NCI-H226 (cell line): Measurements from ENCODE around the gene NOVA2.

Source experiments
- DNase-seq: peaks from one replicate; pipeline ENCODE4 v3.0.0-alpha.2; 2015

The NOVA2 gene, protein sequence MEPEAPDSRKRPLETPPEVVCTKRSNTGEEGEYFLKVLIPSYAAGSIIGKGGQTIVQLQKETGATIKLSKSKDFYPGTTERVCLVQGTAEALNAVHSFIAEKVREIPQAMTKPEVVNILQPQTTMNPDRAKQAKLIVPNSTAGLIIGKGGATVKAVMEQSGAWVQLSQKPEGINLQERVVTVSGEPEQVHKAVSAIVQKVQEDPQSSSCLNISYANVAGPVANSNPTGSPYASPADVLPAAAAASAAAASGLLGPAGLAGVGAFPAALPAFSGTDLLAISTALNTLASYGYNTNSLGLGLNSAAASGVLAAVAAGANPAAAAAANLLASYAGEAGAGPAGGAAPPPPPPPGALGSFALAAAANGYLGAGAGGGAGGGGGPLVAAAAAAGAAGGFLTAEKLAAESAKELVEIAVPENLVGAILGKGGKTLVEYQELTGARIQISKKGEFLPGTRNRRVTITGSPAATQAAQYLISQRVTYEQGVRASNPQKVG

DNA sequence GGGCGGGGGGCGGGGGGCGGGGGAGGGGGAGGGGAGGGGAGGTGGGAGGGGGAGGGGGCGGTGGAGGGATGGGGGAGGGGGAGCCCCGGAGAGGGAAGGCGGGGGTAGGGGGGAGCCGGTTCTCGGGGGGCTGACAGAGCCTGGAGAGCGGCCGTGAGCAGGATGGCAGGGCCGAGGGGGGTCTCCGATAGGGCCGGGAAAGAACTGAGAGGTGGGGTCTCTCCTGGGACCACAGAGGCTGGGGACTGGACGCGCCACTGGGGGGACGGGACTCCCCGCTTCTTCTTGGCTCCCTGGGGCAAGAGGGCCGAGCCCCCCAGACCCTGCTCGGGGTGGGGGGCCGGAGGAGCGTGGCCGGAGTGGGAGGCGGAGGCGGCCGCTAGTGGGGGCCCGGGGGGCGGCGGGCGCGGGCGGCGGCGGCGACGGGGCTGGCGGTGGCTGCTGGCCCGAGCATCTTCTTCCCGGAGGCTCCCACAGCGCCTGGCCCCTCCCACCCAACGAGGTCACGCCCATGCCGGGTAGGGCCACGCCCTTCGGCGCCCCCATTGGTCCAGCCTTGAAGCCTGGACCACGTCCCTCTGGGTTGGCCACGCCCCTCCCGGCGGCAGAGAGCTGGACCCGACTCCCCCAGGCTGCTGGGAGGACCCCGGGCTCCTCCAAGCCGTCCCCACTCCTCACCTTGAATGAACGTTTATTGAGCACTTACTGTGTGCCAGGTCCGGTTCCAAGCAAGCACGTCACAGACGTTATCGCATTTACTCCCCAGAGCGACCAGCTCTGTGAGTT is at the start of gene NOVA2:
Gene NOVA2 (minus strand): TSS at position 313 of the 786 bp plus-strand sequence. CDS start 514 bp downstream, outside the sequence.
- peak; percentile 64 for DNase-seq

DNA sequence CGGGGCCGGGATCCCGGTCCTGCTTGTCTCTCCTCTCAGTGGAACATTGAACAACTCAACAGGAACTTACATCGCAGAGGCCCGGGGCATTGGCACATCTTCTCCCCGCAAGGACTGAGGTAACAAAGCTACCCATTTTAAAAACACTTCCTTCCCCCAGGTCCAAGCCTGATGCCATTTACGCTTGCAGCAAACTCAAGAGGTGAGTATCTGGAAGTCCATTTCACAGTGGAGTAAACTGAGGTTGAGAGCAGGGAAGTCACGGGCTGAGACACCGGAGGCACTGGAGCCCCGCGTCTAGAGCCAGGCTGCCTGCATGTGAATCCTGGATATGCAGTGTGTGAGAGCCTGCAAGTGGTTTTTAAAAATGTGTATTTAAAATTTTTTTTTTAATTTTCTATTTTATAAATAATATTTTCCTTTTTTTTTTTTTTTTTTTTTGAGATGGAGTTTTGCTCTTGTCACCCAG is 49.7 kb upstream of the NOVA2 start:
- no peak for DNase-seq

DNA sequence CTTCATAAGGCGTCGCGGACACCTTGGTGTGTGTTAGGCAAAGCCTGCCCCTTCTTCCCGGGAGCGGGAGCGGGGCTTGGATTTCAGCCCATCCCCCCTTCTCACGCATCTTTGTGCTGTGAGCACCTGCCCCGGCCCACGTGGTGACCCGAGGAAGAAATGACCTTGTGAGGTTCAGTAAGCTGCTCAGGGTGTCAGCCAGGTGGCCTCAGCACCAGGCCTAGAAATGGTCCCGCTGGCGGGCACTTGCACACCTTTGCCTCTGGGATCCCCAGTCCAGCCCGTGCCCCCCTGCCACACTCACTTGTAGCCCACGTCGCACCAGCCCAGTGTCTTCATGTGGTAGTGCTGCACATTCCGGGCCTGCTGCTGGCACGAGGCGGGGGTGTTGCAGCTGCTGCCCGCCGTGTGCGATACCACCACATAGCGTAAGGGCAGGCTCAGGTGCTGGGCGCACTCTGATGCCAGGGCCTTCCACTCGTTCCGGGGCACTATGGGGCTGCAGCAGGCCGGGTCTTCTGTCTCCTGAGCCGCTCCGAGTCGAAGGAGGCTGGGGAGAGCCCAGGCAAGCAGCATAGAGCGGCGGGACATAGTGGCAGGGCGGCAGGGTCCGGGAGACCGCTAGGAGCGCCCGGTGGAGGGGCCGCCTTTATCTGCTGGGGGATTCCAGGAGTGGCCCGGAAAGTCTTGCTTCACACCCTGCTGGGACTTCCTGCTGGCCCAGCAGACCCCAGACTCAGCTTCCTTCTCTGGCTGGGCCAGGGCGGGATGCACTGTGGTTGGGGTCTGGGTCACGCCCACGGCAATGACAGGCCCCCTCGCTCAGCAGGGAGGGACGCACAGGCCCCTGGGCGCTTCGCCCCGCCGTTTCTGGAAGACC is 49.0 kb upstream of the NOVA2 start, which contains the start of gene PGLYRP1:
Gene PGLYRP1 (minus strand): TSS at position 623 of the 880 bp plus-strand sequence. CDS start 32 bp downstream, at position 591.
- DNase-seq: no peak

DNA sequence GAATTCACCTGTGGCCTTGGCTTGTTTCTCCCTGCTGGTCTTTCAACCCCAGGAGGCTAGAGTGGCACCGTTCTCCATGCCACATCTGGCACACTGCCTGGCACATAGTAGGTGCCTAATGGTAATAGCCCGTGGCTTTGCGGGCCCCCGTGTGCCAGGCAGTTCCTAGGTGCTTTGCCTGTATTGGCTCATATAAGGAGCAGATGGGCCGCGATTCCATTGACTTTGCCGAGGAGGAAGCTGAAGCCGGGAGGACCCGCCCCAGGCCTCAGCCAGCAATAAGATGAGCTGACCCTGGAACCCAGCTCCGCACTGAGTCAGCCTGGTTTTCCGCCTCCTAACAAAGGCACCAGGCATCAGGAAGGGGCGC is 48.4 kb upstream of the NOVA2 start:
- DNase-seq: no peak

DNA sequence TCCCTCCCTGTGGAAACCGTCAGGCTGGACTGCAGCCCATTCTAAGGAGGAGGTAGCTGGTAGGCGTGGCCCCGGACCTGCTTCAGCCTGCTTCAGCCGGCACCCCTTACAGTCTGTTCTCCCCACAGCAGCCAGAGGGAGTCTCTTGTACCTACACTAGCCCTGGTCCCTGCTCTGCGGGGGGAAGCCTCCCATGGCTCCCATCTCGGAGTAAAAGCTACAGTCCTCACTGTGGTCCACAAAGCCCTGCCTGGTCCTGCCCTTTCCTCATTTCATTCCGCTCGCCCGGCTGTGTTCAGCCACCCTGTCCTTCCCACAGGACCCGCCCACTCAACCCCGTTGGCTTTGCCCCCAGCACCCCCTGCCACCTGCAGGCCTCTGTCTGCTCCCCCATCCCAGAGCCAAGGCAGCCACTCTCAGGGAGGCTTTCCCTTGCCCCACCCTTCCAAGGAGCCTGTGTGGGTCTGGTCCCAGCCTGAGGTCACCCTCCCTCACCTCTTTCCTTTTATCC is 47.9 kb upstream of the NOVA2 start:
- DNase-seq: peak; percentile 8

DNA sequence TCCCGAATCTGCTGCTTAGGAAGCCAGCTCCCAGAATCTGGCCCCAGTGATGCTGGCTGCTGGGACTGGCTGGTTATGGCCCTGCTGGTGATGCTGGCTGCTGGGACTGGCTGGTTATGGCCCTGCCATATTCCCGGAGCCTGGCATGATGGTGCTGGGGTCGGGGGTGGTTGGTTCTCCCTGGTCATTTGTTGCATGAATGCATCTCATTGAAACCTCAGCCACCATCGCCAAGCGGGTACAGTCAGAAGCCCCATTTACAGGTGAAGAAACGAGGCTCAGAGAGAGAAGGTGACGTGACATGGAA is 47.1 kb upstream of the NOVA2 start:
- DNase-seq: no peak

DNA sequence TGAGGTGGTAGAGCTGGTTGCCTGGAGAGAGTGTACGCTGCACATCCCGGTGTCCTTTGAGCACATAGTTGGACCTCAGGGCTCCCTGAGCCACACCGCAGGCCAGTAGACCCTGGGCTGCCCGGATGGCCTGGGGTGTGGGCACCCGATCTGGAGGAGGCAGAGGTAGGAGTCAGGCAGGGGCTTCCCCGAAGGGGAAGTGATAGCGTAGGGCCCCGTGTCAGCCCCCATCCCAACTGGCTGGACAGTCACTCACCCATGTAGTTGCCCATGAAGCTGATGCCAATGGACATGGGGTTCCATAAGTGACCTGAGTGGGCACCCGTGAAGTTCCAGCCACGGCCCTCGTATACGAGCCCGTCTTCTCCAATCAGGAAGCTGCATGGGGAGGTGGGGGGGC is 45.6 kb upstream of the NOVA2 start:
- DNase-seq: no peak

DNA sequence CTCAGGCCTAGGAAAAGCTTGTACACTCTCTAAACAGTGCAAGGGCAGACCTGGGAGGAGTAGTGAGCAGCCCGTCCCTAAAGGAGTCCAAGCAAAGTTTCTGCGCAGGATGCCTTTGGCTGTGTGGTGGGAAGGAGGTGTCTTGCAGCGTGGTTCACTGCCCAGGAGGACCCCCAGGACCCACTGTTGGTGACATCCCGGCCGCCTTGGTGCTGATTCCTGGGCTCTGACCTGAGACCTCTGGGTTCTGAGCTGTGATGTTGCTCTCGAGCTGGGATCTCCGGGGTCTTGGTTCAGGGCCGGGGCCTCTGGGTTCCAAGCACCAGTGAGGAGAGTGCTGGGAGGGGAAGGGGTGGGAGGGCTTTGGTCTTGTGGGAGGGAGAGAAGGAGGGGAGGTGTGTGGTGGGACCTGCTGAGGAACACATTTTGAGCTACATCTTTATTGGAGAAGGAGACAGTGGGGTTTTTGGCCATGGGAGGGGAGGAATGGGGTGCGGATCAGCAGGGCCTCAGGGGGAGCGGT is 45.1 kb upstream of the NOVA2 start:
- DNase-seq: no peak

DNA sequence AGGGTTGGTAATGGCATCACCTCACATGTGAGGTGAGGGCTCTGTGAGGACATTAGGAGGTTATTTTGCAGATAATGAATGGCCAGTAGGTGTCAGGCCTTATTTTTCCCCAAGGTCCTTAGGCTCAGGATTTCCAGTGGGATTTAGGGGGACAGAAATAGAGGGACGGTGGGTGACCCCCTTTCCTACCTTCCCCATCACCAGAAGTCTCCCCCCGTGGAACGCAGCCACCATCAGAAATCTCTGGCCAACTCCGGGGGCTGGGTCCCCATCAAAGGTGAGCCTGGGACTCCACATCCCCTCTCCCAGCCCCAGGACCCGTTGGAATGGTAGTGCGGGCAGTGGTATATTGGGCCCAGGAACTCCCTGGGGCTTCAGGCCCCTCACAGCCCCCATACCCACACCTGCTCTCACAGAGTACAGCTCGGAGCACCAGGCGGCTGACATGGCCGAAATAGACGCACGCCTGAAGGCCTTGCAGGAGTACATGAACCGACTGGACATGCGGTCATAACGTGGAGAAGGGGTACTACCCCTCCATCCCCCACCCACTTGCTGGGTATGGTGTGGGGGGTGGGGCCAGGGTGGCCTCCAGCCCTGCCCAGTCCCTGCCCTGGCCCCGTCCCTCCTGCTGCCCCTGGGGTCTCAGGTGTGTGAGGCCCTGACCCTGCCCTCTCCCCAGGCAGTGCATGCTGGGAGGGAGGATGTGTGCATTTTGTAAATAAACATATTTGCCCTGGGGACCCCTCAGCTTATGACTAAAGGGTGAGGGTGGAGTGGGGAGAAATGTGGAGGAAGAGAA is 44.4 kb upstream of the NOVA2 start:
- no peak for DNase-seq

DNA sequence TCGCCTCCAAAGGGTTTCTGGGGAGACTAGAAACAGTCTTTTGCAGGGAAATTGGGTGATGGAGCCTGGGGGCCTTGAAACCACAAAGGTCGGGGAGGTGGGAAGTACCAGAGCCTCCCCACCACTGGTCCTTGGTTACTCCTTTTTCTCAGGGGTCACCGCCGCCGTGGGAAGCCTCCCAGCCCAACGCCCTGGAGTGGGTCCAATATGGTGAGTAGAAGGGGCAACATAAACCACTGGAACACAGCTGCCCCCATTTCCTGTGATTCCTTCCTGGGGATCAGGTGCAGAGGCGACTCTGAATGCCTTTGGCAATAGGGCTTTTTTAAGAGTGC is 43.4 kb upstream of the NOVA2 start:
- no peak for DNase-seq

DNA sequence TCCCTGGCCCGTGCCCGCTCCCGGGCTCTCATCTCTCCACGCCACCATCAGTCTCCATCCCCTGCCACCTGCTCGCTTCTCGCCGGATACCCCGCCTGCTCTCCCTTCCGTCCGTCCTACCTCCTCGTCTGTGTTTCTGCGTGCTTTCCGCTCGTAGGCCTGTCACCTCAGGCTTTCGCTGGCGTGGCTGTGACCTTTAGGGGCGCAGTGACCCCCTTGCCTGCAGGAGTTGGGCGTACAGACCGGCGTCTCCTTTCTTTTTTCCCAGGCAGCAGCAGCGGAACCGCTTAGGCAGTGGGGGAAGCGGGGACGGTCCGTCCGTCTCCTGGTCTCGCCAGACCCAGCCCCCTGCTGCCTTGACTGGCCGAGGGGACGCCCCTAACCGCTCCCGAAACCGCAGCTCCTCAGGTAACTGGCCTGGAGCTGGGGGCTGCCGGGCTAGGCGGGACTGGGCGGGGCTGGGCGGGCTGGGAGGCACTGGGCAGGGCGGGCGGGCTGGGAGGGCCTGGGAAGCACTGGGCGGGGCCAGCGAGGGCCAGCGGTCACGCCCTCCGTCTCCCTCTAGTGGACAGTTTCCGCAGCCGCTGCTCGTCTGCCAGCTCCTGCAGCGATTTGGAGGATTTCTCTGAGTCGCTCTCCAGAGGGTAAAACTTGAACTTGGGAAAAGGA is 42.9 kb upstream of the NOVA2 start:
- peak; percentile 71 for DNase-seq

DNA sequence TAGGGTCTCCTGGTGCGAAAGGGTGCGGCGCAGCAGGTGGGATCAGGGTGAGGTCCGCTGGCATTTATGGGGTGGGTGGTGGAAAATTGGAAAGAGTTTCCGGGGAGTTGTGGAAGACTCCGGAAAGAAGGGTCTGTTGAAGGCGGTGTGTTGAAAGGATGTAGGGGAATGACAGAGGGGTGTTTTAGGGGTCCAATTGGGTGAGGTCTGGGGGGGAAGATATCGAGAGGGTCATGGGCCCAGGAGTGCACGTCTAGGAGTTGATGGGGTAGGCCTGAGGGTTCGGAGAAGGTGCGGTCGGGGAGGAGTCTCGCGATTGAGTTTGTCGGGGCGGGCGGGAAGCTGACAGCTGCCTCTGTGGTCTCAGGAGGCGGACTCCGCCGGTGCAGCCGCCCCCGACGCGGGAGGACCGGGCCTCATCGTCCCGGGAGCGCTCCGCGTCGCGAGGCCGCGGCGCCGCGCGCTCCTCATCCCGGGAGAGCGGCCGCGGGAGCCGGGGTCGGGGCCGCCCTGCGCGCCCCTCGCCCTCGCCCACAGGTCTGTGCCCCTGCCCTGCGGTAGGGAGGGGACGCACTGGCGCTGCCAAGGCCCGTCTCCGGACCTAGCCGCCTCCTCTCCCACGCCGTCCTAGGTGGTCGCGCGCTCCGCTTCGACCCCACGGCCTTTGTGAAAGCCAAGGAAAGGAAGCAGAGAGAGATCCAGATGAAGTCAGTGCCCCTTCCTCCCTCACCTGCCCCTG is 42.2 kb upstream of the NOVA2 start:
- no peak for DNase-seq

DNA sequence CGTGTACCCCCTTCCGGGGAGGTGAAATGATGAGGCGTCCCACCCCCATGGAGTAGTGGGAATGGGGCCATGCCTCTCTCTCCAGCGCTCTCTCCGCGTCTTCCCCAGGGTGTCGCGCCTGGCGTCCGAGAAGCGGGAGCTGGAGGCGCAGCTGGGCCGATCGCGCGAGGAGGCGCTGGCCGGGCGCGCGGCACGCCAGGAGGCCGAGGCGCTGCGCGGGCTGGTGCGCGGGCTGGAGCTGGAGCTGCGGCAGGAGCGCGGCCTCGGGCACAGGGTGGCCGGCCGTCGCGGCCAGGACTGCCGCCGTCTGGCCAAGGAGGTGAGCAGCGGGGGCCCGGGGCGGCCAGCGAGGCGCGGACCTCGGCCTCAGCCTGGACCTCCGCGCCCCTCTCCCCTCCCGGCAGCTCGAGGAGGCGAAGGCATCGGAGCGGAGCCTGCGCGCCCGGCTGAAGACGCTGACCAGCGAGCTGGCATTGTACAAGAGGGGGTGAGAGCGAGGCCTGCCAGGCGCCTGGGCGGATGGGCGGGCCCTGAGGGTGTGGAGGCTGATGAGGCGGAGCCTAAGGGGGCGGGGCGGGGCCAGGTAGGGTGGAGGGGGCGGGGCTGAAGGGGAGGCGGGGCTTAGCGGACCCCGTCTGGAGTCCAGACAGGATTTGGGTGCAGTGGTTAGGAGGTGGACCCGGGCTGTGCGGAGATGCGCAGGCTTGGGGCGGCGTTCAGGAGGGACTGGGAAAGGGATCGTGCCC is 41.4 kb upstream of the NOVA2 start:
- peak; percentile 62 for DNase-seq

DNA sequence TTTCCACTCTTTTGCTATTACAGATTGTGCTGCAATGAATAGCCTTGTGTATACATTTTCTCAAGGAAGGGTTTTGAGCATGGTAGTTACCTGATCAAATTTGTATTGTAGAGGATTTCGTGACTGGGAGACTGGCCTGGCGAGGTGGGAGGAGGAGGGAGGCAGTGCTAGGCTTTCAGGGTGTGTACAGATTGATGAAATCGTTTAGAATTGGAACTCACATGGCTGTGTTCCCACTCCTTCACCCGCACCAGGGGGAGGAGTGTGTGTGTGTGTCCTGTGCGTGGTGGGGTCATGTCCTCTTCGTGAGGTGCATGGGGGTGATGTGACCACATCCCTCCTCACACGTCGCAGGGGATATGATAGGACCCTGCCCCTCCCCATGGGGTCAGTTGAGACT is 40.9 kb upstream of the NOVA2 start:
- no peak for DNase-seq

DNA sequence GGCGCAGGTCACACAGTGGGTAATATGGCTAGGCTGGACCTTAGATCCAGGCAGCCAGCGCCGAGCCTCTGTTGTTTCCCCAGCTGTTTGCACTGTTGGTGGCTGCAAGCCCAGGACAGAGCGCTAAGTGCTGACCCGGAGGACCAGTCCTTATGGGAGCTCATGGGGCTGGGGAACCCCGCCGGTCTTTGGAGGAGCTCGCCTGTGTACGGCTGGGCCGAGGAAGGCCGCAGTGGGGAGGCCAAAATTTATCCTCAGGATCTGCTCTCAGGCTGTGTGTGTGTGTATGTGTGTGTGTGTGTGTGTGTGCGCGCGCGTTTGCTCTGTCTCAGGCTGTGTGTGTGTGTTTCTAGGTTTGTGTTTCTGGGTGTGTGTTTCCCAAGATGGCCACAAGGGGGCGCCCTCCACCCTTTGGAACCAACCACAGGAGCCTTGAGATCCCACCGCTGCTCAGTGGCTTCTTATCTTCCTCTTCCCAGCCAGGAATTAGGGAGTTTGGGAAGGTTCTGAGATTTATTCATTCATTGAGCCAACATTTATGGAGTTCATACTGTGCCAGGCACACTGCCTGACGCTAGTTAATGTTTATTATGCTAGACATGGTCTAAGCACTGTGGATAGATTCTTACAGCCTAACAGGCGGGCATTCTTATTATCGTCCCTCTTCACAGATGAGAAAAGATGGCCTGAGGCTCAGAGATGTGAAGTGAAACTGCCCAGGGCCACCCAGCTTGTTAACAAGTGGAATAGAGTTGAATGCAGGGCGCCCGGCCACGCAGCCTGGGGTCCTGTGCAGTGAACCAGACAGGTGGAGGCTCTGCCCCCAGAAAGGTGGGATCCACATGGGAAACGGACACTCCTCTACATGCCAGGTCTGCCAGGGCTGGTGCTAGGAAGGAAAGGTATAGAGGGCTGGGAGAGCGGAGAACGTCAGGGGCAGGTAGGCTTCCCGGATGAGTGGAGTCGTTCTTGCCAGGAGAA is 36.2 kb upstream of the NOVA2 start:
- DNase-seq: peak; percentile 43

DNA sequence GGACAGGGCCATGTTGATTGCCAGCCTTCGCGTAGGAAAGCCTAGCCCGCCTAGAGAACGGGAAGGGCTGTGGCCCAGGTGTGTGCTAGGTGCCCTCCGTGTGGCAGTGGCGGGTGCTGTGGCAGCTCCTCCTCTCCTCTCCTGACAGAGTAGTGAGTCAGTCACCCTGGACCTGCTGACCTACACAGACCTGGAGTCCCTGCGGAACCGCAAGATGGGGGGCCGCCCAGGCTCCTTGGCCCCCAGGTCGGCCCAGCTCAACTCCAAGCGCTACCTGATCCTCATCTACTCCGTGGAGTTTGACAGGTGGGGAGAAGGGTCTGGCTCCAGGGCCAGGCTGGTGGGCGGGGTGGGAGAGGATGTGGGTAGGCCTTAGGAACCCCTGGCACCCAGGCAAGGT is 32.7 kb upstream of the NOVA2 start:
- no peak for DNase-seq

DNA sequence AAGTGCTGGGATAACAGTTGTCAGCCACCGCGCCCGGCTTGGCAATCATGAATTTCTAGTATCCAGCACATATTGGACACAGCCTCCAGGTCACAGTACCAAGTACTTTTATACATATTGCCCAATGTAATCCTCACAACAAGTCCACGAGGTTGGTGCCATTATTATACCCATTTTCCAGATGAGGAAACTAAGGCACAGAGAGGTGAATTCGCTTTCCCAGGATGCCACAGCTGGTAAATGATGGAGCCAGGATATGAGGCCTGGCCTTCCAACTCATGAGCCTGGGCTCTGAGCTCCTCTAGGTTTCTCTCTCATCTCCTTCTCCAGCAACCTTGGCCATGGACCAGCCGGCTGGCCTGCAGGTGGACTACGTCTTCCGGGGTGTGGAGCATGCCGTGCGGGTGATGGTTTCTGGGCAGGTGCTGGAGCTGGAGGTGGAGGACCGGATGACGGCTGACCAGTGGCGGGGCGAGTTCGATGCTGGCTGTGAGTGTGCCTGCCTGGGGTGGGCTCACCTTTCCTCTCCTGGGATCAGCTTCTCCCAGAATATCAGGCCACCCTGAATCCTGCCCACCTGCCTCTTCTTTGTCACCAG is 29.1 kb upstream of the NOVA2 start:
- DNase-seq: no peak
